Left ventricle myocardium superior (tissue), 1 donor: Measurements from ENCODE around the gene PARP14. TPM values are rescaled to one million over a fixed set of nuclear protein-coding genes. Genes with fewer than 3 reads are reported as not detected.
"Not testable (repeated sequence)": the region's sequence is repeated elsewhere in the genome, so short reads cannot be mapped to it uniquely, and the experiment has no call there.

Experiments used
- ATAC-seq: fragments of 200-7000 bp; cut with Tn5 transposase; one replicate; pipeline ENCODE4 v1.9.1; 2020; ENCODE audit warnings: mild to moderate bottlenecking, moderate library complexity
- DNase-seq: peaks from one replicate; pipeline ENCODE4 v3.0.0-alpha.2; 2020
- intact Hi-C: fragments of 100-400 bp; cut with micrococcal nuclease; formaldehyde crosslinking; loops from one replicate; pipeline ENCODE4 v1.11.0; 2022
- total RNA-seq: library from RNA; stranded (reverse); fragmentation: NEBNext Ultra II Directional; extraction: Animal tissue kit (Norgen Biotek cat#: 25700); gene quantifications from one replicate; pipeline ENCODE4 v1.2.1, GENCODE V29; 2021
- donor health status: DM: no; HTN: yes; CAD: no; lungs with severe emphysema.

Gene PARP14
- total RNA-seq, 1 donor from 2014 or later, result 13.3 TPM

GRCh38 chr3:122697952-122698620 lies 17.4 kb downstream of the PARP14 start:
- intact Hi-C loops, result no loop called here
- ATAC-seq (no peak), DNase-seq (no peak)

DNA sequence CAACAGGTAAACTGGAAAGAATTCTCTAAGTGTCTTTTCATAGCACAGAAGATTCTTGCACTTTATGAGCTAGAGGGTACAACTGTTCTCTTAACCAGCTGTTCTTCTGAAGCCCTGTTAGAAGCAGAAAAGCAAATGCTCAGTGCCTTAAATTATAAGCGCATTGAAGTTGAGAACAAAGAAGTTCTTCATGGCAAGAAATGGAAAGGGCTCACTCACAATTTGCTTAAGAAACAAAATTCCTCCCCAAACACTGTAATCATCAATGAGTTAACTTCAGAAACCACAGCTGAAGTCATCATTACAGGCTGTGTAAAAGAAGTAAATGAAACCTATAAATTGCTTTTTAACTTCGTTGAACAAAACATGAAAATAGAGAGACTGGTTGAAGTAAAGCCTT lies 19.6 kb downstream of the PARP14 start:
- intact Hi-C loops, result no loop called here
- DNase-seq (no peak), ATAC-seq (no peak)

GRCh38 chr3:122705379-122705778 lies 24.7 kb downstream of the PARP14 start:
- ATAC-seq, result no peak
- no peak for DNase-seq
- intact Hi-C loops, result no loop called here

GRCh38 chr3:122710616-122711251 lies 30.1 kb downstream of the PARP14 start:
- ATAC-seq, DNase-seq, intact Hi-C loops: not testable (repeated sequence)

DNA sequence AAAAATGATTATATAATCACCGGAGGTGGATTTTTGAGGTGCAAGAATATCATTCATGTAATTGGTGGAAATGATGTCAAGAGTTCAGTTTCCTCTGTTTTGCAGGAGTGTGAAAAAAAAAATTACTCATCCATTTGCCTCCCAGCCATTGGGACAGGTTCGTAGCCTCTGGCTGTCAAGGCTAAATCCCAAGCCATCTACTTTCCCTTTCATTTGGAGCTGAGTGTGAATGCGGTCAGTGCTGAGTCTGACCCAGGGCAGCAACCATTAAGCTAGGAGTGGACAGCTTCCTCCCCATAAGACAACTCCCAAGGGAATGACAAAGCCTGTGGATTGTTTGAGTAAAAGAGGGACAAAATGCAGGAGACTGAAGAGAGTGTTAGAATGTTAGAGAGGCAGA lies 33.6 kb downstream of the PARP14 start:
- no peak for DNase-seq
- no peak for ATAC-seq
- intact Hi-C loops, result no loop called here

GRCh38 chr3:122716667-122717066 lies 36.0 kb downstream of the PARP14 start:
- DNase-seq, result no peak
- ATAC-seq, result no peak
- intact Hi-C loops, result no loop called here

GRCh38 chr3:122719273-122719921 lies 38.8 kb downstream of the PARP14 start:
- intact Hi-C loops, result no loop called here
- DNase-seq, result no peak
- ATAC-seq, result no peak

DNA sequence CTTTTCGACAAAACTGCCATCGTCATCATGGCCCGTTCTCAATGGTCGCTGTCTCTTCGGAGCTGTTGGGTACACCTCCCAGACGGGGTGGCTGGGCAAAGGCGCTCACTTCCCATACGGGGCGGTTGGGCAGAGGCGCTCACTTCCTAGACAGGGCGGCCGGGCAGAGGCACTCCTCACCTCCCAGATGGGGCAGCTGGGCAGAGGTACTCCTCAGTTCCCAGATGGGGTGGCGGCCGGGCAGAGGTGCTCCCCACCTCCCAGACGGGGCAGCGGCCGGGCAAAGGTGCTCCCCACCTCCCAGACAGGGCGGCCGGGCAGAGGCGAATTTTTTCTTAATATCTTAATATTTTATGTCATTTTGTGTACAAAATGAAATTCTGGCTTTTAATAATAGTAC lies 44.5 kb downstream of the PARP14 start:
- ATAC-seq, result no peak
- intact Hi-C loops, result no loop called here
- no peak for DNase-seq

- no peak for DNase-seq
- intact Hi-C loops, result no loop called here
- ATAC-seq, result no peak
These were observed 46.7 kb downstream of the PARP14 start for GRCh38 chr3:122727294-122727693.

DNA sequence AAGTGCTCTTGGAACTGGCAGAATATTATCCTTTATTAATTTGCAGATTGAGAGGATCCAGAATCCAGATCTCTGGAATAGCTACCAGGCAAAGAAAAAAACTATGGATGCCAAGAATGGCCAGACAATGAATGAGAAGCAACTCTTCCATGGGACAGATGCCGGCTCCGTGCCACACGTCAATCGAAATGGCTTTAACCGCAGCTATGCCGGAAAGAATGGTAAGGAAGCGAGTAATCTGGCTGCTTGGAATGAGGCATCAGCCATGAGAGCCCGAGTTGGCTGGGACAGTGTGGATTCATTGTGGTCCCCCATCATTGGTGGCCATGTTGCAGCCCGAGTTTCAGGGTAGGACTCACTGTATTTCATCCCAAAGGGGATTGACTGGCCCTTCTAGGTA lies 47.1 kb downstream of the PARP14 start:
- intact Hi-C loops, result no loop called here

DNA sequence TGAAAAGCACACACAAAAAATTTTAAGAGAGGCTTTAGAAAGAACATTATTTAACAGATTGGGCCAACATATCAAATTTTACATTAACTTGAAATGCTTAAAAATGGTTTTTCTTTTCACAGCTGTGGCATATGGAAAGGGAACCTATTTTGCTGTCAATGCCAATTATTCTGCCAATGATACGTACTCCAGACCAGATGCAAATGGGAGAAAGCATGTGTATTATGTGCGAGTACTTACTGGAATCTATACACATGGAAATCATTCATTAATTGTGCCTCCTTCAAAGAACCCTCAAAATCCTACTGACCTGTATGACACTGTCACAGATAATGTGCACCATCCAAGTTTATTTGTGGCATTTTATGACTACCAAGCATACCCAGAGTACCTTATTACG lies 47.5 kb downstream of the PARP14 start:
- ATAC-seq (no peak), DNase-seq (no peak)
- intact Hi-C loops, result no loop called here

More for the DNA sequence above, 47.1 kb downstream of the PARP14 start:
- no peak for DNase-seq
- no peak for ATAC-seq

DNA sequence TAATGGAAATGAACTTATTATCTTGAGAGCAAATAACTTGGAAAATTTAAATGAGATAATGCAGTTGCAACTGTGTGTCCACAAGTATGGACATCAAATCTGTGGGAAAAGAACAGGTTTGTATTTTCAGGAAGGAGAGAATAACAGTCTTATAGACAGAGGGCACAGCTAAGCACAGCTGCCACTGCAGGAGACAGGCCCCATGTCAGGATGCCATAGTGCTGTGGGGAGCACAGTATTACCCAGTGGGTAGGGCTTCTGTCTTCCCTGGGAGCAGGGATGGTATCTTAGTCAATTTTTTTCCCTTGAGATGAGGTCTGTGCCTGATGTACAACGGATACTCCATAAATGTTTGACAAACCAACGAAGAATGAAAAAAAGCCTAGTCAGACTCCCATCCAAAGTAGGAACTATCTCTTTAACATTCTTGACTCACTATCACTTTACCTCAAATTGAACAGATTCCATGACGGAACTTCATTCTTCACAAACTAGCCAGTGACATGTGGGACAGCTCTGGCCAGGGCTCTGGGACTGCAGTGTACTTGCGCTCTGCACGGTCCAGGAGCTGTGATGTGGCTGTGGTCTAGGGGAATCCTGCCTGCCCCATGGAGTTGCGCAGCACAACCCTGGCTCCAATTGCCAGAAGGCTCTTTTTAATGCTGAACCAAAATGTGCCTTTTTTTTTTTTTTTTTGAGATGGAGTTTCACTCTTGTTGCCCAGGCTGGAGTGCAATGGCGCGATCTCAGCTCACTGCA lies 48.3 kb downstream of the PARP14 start:
- ATAC-seq (no peak), DNase-seq (no peak)
- intact Hi-C loops, result no loop called here

- DNase-seq (no peak), ATAC-seq (no peak)
- intact Hi-C loops, result no loop called here
These were observed 49.6 kb downstream of the PARP14 start for GRCh38 chr3:122730240-122730639.

DNA sequence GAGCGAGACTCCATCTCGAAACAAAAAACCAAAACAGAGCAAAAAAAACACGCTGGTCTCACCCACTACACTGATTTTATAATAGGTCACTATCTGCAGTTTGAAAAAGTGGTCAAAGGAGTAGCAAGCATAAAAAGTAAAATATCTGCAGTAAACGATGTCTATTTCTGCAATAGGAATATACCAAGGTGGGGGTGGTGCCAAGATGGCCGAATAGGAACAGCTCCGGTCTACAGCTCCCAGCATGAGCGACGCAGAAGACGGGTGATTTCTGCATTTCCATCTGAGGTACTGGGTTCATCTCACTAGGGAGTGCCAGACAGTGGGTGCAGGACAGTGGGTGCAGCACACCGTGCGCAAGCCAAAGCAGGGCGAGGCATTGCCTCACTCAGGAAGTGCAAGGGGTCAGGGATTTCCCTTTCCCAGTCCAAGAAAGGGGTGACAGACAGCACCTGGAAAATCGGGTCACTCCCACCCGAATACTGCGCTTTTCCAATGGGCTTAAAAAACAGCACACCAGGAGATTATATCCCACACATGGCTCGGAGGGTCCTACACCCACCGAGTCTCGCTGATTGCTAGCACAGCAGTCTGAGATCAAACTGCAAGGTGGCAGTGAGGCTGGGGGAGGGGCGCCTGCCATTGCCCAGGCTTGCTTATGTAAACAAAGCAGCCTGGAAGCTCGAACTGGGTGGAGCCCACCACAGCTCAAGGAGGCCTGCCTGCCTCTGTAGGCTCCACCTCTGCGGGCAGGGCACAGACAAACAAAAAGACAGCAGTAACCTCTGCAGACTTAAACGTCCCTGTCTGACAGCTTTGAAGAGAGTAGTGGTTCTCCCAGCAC lies 52.3 kb downstream of the PARP14 start:
- ATAC-seq, intact Hi-C loops, DNase-seq: not testable (repeated sequence)

DNA sequence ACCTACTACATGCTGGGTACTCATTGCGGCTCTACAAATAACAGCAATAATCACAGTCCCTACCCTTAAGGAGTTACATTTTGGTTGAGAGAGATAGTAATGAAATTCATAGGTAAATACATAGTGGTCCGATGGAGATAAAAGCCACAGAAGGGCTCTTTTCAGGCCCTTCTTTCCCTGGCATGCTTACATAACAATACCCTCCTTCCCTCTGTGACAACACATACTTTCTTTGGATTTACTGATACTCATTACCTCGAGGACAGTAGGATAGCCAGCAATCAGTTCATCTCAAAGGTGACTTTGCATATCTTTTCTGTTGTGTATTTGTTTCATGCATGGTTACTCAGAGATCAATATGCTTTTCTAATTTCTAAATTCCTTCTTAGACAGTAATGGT lies 58.5 kb downstream of the PARP14 start:
- intact Hi-C loops, result no loop called here
- ATAC-seq (no peak), DNase-seq (no peak)

- DNase-seq, result no peak
- intact Hi-C loops, result no loop called here
- no peak for ATAC-seq
These were observed 61.6 kb downstream of the PARP14 start for GRCh38 chr3:122742234-122742633.

DNA sequence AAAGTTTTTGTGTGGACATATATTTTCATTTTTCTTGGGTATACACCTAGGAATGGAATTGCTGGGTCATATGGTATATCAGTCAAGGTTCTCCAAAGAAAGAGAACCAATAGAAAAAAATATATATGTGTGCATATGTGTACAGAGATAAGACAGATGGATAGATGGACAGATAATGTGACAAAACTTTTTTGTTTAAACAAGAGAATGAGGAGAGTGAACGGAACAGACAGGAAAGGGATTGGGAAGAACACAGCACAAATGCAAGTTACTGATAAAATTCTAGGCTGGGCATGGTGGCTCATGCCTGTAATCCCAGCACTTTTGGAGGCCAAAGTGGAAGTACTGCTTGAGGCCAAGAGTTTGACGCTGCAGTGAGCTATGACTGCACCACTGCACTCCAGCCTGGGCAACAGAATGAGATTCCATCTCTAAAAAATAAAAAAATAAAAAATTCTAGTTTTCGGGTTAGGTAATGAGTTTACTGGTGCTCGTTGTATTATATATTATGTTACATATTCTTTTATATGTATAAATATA lies 63.0 kb downstream of the PARP14 start:
- ATAC-seq, result no peak
- intact Hi-C loops, result no loop called here
- no peak for DNase-seq

GRCh38 chr3:122745369-122746021 lies 64.9 kb downstream of the PARP14 start:
- DNase-seq (no peak), ATAC-seq (no peak)
- intact Hi-C loops, result no loop called here
